OCI-LY7 (cell line): ENCODE data around the gene GPC3. TPM values are rescaled to one million over a fixed set of nuclear protein-coding genes. Genes with fewer than 3 reads are reported as not detected.

Experiments used
- BruUV-seq: library from RNA; stranded (reverse); fragments of 400-500 nt; replicated peaks from 2 replicates; lab custom pipeline; 2021; lab: Mats Ljungman, UMichigan
- CTCF ChIA-PET: fragments of 300-600 bp; sonication (Branson Sonifier 250); formaldehyde crosslinking; loops from one replicate; lab custom pipeline; 2022; ENCODE audit warnings: antibody characterized with exemption; ENCODE audit not compliant: unreplicated experiment; lab: Charles Lee
- POLR2A ChIA-PET: fragments of 300-600 bp; sonication (Branson Sonifier 250); formaldehyde crosslinking; loops from one replicate; lab custom pipeline; 2022; ENCODE audit warnings: antibody characterized with exemption; lab: Charles Lee
- DNase-seq: peaks from one replicate; pipeline ENCODE4 v3.0.0-alpha.2; 2015; ENCODE audit warnings: low spot score
- H2AFZ ChIP-seq: fragments of 200-600 bp; sonication (generic), shearing (Covaris generic); 2 replicates; pipeline ENCODE4 v1.6.1; 2014; ENCODE audit warnings: mild to moderate bottlenecking, antibody characterized with exemption, low read length, moderate library complexity
- H3K27ac ChIP-seq: fragments of 200-600 bp; sonication (generic); 2 replicates; pipeline ENCODE4 v1.5.1; 2014; ENCODE audit warnings: mixed run types, low read depth, mild to moderate bottlenecking, moderate library complexity, low read length, inconsistent platforms; ENCODE audit not compliant: poor library complexity, severe bottlenecking
- H3K36me3 ChIP-seq: fragments of 200-600 bp; sonication (generic); 2 replicates; pipeline ENCODE4 v1.6.1; 2014; ENCODE audit warnings: mild to moderate bottlenecking, antibody characterized with exemption, low read length, moderate library complexity, mixed read lengths; ENCODE audit not compliant: insufficient read depth
- H3K4me1 ChIP-seq: fragments of 200-600 bp; sonication (generic); 2 replicates; pipeline ENCODE4 v1.5.1; 2014; ENCODE audit warnings: mild to moderate bottlenecking, low read length; ENCODE audit not compliant: insufficient read depth, poor library complexity, severe bottlenecking
- H3K4me2 ChIP-seq: fragments of 200-600 bp; sonication (generic); 2 replicates; pipeline ENCODE4 v1.6.1; 2014; ENCODE audit warnings: mild to moderate bottlenecking, low read length
- H3K4me3 ChIP-seq: fragments of 200-600 bp; sonication (generic); 2 replicates; pipeline ENCODE4 v1.5.1; 2014; ENCODE audit warnings: mild to moderate bottlenecking, low read depth, low read length; ENCODE audit not compliant: poor library complexity, severe bottlenecking
- H3K79me2 ChIP-seq: fragments of 200-600 bp; sonication (generic); 2 replicates; pipeline ENCODE4 v1.6.1; 2016; ENCODE audit warnings: low read depth, mild to moderate bottlenecking, low read length, moderate library complexity, mixed read lengths; ENCODE audit not compliant: insufficient read depth
- H3K9me2 ChIP-seq: fragments of 200-600 bp; sonication (generic); 2 replicates; pipeline ENCODE4 v1.6.1; 2016; ENCODE audit warnings: mild to moderate bottlenecking, low read length, mixed read lengths; ENCODE audit not compliant: insufficient read depth
- H3K9me3 ChIP-seq: fragments of 200-600 bp; sonication (generic); 2 replicates; pipeline ENCODE4 v1.6.1; 2014; ENCODE audit warnings: mild to moderate bottlenecking, mixed run types, low read length, mixed read lengths
- H4K20me1 ChIP-seq: fragments of 200-600 bp; sonication (generic); 2 replicates; pipeline ENCODE4 v1.6.1; 2014; ENCODE audit warnings: mild to moderate bottlenecking, antibody characterized with exemption, low read length, moderate library complexity, mixed read lengths; ENCODE audit not compliant: insufficient read depth
- EZH2phosphoT487 ChIP-seq: fragments of 200-600 bp; sonication (generic); IDR thresholded peaks from 2 replicates; pipeline ENCODE4 v1.6.1; 2018; ENCODE audit warnings: low read depth, borderline replicate concordance, mild to moderate bottlenecking, mixed run types, antibody characterized with exemption, low read length, moderate library complexity, mixed read lengths
- intact Hi-C: fragments of 100-400 bp; cut with micrococcal nuclease; formaldehyde crosslinking; loops from one replicate; pipeline ENCODE4 v1.10.0; 2022; ENCODE audit not compliant: unreplicated experiment
- total RNA-seq, 2 experiments: library from RNA; depleted of rRNA in 1 of 2; stranded (reverse); fragments of >200 nt in 1 of 2; shearing (Covaris generic) in 1 of 2; gene quantifications; 2 replicates each; pipeline ENCODE4 v1.2.3, GENCODE V29; 2014 to 2022
- TF ChIP-seq, protein P1 (sequence below): fragments of 200-600 bp; sonication (generic); conservative IDR thresholded peaks from 2 replicates; pipeline ENCODE4 v1.5.1; 2014; ENCODE audit warnings: mild to moderate bottlenecking, antibody characterized with exemption, low read length, moderate library complexity, mixed read lengths

The GPC3 gene
- total RNA-seq, 2 experiments from 2014 or later: not detected

DNA sequence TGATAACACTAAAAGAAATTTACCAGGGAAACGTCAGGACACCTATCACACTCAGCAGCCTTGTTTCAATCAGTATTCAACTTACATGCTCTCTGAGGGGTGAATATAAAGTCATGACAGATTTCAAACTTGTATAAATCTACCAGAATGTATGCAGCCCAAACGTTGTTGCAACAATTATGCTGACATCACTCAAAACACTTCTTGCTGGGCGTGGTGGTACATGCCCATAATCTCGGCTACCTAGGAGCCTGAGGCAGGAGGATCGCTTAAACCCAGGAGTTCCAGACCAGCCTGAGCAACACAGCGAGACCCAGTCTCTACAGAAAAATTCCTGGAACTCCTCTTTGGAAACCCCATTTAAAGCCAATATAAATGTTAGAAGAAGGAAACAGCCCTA lies 303.5 kb downstream of the GPC3 start:
- ChIA-PET CTCF (no interaction called here), POLR2A (no interaction called here)
- no peak for DNase-seq
- BruUV-seq: no TSS peak
- Histone ChIP-seq H3K4me2 (no peak overlapping the region), H3K4me3 (no peak overlapping the region), H2AFZ (no peak overlapping the region), H3K36me3 (no peaks in the 10 kb centered on the region), H3K27ac (no peak overlapping the region), H3K9me2 (no peaks in the 10 kb centered on the region), H3K9me3 (no peaks in the 10 kb centered on the region), H3K79me2 (no peaks in the 10 kb centered on the region), H4K20me1 (no peaks in the 10 kb centered on the region), H3K4me1 (no peaks in the 10 kb centered on the region)
- TF ChIP-seq, protein P1, sequence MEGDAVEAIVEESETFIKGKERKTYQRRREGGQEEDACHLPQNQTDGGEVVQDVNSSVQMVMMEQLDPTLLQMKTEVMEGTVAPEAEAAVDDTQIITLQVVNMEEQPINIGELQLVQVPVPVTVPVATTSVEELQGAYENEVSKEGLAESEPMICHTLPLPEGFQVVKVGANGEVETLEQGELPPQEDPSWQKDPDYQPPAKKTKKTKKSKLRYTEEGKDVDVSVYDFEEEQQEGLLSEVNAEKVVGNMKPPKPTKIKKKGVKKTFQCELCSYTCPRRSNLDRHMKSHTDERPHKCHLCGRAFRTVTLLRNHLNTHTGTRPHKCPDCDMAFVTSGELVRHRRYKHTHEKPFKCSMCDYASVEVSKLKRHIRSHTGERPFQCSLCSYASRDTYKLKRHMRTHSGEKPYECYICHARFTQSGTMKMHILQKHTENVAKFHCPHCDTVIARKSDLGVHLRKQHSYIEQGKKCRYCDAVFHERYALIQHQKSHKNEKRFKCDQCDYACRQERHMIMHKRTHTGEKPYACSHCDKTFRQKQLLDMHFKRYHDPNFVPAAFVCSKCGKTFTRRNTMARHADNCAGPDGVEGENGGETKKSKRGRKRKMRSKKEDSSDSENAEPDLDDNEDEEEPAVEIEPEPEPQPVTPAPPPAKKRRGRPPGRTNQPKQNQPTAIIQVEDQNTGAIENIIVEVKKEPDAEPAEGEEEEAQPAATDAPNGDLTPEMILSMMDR: no peak
- no peak for TF ChIP-seq EZH2phosphoT487
- intact Hi-C loops: no loop called here

DNA sequence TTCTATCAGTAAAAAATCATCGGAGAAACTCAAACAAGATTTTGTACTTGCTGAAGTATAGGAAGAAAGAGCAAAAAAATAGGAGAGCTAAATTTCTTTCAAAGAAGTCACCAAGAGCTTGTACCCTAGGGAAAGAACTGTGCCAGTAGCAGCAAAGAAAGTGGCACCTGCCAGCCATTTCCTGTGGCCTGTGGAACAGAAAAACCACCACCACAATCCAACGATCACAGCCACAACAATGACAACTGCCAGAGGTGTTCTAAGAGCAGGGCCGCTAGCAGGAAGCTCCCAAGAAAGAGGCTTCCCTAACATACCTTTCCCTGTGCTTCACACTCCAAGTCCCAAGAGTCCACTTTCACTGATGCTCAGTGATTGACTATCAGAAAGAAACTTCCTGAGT lies 304.0 kb downstream of the GPC3 start:
- no peaks in the 10 kb centered on the region for H4K20me1 ChIP-seq
- no peaks in the 10 kb centered on the region for H3K9me2 ChIP-seq
- no peaks in the 10 kb centered on the region for H3K9me3 ChIP-seq
- H3K4me3 ChIP-seq: no peak overlapping the region
- H3K4me1 ChIP-seq: no peaks in the 10 kb centered on the region
- no peak overlapping the region for H3K4me2 ChIP-seq
- H2AFZ ChIP-seq: no peak overlapping the region
- no peaks in the 10 kb centered on the region for H3K79me2 ChIP-seq
- BruUV-seq: no TSS peak
- TF ChIP-seq, protein P1: no peak
- TF ChIP-seq EZH2phosphoT487: no peak
- H3K27ac ChIP-seq: no peak overlapping the region
- DNase-seq: no peak
- ChIA-PET CTCF (interaction anchor here (0.6 kb wide), 1 partner anchor 12 kb away, joined by 3 read pairs; no protein-coding TSS in a partner anchor), POLR2A (no interaction called here)
- no peaks in the 10 kb centered on the region for H3K36me3 ChIP-seq
- intact Hi-C loops: no loop called here

DNA sequence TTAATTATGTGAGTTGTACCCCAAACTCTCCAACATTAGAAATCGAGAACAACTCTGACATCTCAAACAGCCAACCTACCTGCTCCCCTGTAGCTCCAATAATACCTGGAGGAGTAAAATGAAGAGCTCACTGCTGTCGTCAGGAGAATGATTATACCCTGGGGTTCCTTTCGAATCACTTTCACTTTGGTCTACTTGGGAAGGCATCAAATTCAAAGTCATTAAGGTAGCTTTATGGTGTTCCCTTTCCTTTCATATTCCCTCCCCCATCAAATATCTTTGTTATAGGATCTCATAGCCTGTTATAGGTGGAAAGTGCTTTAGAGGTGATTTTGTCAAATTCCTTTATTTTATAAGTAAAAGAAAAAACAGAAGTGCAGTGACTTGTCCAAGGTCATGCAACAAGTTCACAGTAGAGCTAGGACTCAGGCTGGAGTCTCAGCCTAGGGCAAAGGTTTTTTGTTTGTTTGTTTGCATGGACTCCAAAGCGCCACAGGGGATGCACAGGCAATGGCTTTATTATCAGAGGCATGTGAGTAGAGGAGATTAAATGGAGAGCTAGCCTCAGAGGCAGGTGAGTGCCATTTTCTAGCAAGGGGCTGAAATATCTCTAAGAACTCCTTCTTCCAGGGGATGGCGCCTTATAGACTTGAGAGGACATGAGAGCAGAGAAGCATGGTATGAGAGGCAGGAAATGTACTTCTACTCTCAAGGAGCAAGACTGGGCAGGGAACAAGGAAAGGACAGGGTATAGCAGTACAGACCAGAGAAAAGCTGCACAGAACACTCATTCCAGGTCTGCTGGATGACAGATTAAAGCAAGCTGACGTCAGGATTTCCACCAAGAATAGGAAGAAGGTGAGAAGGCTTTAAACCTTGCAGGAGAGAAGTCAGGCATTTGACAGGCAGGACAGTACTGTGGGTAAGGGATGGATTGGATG lies 308.0 kb downstream of the GPC3 start:
- H3K79me2 ChIP-seq: no peaks in the 10 kb centered on the region
- no peak for TF ChIP-seq EZH2phosphoT487
- TF ChIP-seq, protein P1: no peak
- CTCF ChIA-PET: no interaction called here
- intact Hi-C loops: no loop called here
- no peaks in the 10 kb centered on the region for H3K9me2 ChIP-seq
- H3K4me3 ChIP-seq: no peak overlapping the region
- H3K4me2 ChIP-seq: no peak overlapping the region
- H4K20me1 ChIP-seq: no peaks in the 10 kb centered on the region
- H3K27ac ChIP-seq: no peak overlapping the region
- no peaks in the 10 kb centered on the region for H3K4me1 ChIP-seq
- no peak for DNase-seq
- POLR2A ChIA-PET: interaction anchor here (1.2 kb wide), 1 partner anchor 12 kb away, joined by 3 read pairs; no protein-coding TSS in a partner anchor
- no peaks in the 10 kb centered on the region for H3K9me3 ChIP-seq
- no peak overlapping the region for H2AFZ ChIP-seq
- no peaks in the 10 kb centered on the region for H3K36me3 ChIP-seq
- BruUV-seq: no TSS peak
